GM19240 (cell line): ENCODE data around the gene ULK4.
"Not testable (repeated sequence)": the region's sequence is repeated elsewhere in the genome, so short reads cannot be mapped to it uniquely, and the experiment has no call there.

Experiments used
- DNase-seq: peaks from one replicate; pipeline ENCODE4 v3.0.0; 2011; ENCODE audit warnings: low spot score; ENCODE audit not compliant: insufficient read length

ULK4 gene

GRCh38 chr3:41690766-41691563 is 270.9 kb downstream of the ULK4 start:
- no peak for DNase-seq

- DNase-seq = no peak
Observed at GRCh38 chr3:41688595-41689380, 273.1 kb downstream of the ULK4 start.

GRCh38 chr3:41684797-41685735 is 276.8 kb downstream of the ULK4 start:
- no peak for DNase-seq

- DNase-seq = no peak
Observed at GRCh38 chr3:41683666-41684350, 278.1 kb downstream of the ULK4 start.

- DNase-seq = no peak
Observed at GRCh38 chr3:41682996-41683395, 278.9 kb downstream of the ULK4 start.

- DNase-seq = no peak
Observed at GRCh38 chr3:41682382-41682781, 279.5 kb downstream of the ULK4 start.

- no peak for DNase-seq
Observed at GRCh38 chr3:41681479-41681878, 280.4 kb downstream of the ULK4 start.

GRCh38 chr3:41679374-41679773 is 282.5 kb downstream of the ULK4 start:
- DNase-seq = no peak

- DNase-seq = not testable (repeated sequence)
Observed at GRCh38 chr3:41675102-41675501, 286.8 kb downstream of the ULK4 start.

GRCh38 chr3:41674449-41674848 is 287.5 kb downstream of the ULK4 start:
- DNase-seq = no peak

GRCh38 chr3:41673650-41674049 is 288.3 kb downstream of the ULK4 start:
- DNase-seq = no peak

GRCh38 chr3:41668379-41668778 is 293.5 kb downstream of the ULK4 start:
- no peak for DNase-seq

GRCh38 chr3:41662288-41662687 is 299.6 kb downstream of the ULK4 start:
- DNase-seq = no peak

GRCh38 chr3:41661796-41662195 is 300.1 kb downstream of the ULK4 start:
- no peak for DNase-seq

GRCh38 chr3:41660510-41660909 is 301.4 kb downstream of the ULK4 start:
- no peak for DNase-seq

GRCh38 chr3:41653571-41654239 is 308.2 kb downstream of the ULK4 start:
- DNase-seq = no peak

GRCh38 chr3:41652931-41653330 is 309.0 kb downstream of the ULK4 start:
- no peak for DNase-seq

- no peak for DNase-seq
Observed at GRCh38 chr3:41652506-41652905, 309.4 kb downstream of the ULK4 start.

- DNase-seq = no peak
Observed at GRCh38 chr3:41651718-41652117, 310.2 kb downstream of the ULK4 start.

- no peak for DNase-seq
Observed at GRCh38 chr3:41650406-41650805, 311.5 kb downstream of the ULK4 start.
